Measurements from ENCODE around the gene USP10. TPM values are rescaled to one million over a fixed set of nuclear protein-coding genes. Genes with fewer than 3 reads are reported as not detected.

USP10 gene
- total RNA-seq, 2 donors from 2014 or later: 148 to 149 TPM

- no peak for DNase-seq
- no peak for TF ChIP-seq CTCF (conservative IDR thresholded peaks at IDR 0.05)
- Mint-ChIP-seq H3K27me3 (ENCODE audit: insufficient read depth) (peaks cover 70% of the 10 kb centered on the region), H3K27ac (no peak overlapping the region), H3K9me3 (peaks cover 3% of the 10 kb centered on the region), H3K36me3 (ENCODE audit: low read depth) (no peaks in the 10 kb centered on the region), H3K4me1 (peaks cover 6% of the 10 kb centered on the region), H3K4me3 (no peak overlapping the region)
- peaks cover 29% of the 10 kb centered on the region for H3K27me3 ChIP-seq (ENCODE audit: control insufficient read depth, insufficient read depth, low read length, poor library complexity, severe bottlenecking)
- WGBS, 2 experiments (ENCODE audit: insufficient coverage in 1 of 2, insufficient read length in 1 of 2): 76 to 91% methylated on average over 4 to 7 of the region's 7 CpGs
- no peaks in the 10 kb centered on the region for H3K9me3 ChIP-seq (ENCODE audit: control insufficient read depth, low read length)
- H3K4me1 ChIP-seq (ENCODE audit: control insufficient read depth, insufficient read depth, low read length): no peaks in the 10 kb centered on the region
- no peak overlapping the region for H3K27ac ChIP-seq (ENCODE audit: low read depth, low read length)
- no peak overlapping the region for H3K4me3 ChIP-seq (ENCODE audit: low read length)
- H3K9ac ChIP-seq (ENCODE audit: extremely low read depth, low read length, poor library complexity, severe bottlenecking): no peak overlapping the region
- no peaks in the 10 kb centered on the region for H3K36me3 ChIP-seq (ENCODE audit: control insufficient read depth, insufficient read depth, low read length)
These were observed 115.7 kb downstream of the USP10 start for GRCh38 chr16:84815462-84815861.

GRCh38 chr16:84816023-84816422 lies 116.2 kb downstream of the USP10 start:
- Histone ChIP-seq H3K36me3 (ENCODE audit: control insufficient read depth, insufficient read depth, low read length) (no peaks in the 10 kb centered on the region), H3K4me3 (ENCODE audit: low read length) (no peak overlapping the region), H3K27ac (ENCODE audit: low read depth, low read length) (no peak overlapping the region), H3K4me1 (ENCODE audit: control insufficient read depth, insufficient read depth, low read length) (no peaks in the 10 kb centered on the region), H3K9me3 (ENCODE audit: control insufficient read depth, low read length) (no peaks in the 10 kb centered on the region), H3K27me3 (ENCODE audit: control insufficient read depth, insufficient read depth, low read length, poor library complexity, severe bottlenecking) (peaks cover 35% of the 10 kb centered on the region), H3K9ac (ENCODE audit: extremely low read depth, low read length, poor library complexity, severe bottlenecking) (no peak overlapping the region)
- peaks cover 3% of the 10 kb centered on the region for H3K9me3 Mint-ChIP-seq
- no peaks in the 10 kb centered on the region for H3K36me3 Mint-ChIP-seq (ENCODE audit: low read depth)
- no peak for TF ChIP-seq CTCF (conservative IDR thresholded peaks at IDR 0.05)
- H3K4me3 Mint-ChIP-seq: no peak overlapping the region
- DNase-seq: no peak
- H3K4me1 Mint-ChIP-seq: peaks cover 6% of the 10 kb centered on the region
- WGBS, 2 experiments (ENCODE audit: insufficient coverage in 1 of 2, insufficient read length in 1 of 2): 86 to 90% methylated on average over 5 to 7 of the region's 7 CpGs
- no peak overlapping the region for H3K27ac Mint-ChIP-seq
- H3K27me3 Mint-ChIP-seq (ENCODE audit: insufficient read depth): peaks cover 73% of the 10 kb centered on the region

- no peak overlapping the region for H3K27ac ChIP-seq (ENCODE audit: low read depth, low read length)
- WGBS, 2 experiments (ENCODE audit: insufficient coverage in 1 of 2, insufficient read length in 1 of 2): 90 to 96% methylated on average over 9 to 10 of the region's 10 CpGs
- peaks cover 40% of the 10 kb centered on the region for H3K27me3 ChIP-seq (ENCODE audit: control insufficient read depth, insufficient read depth, low read length, poor library complexity, severe bottlenecking)
- no peaks in the 10 kb centered on the region for H3K9me3 ChIP-seq (ENCODE audit: control insufficient read depth, low read length)
- Mint-ChIP-seq H3K4me1 (peaks cover 6% of the 10 kb centered on the region), H3K27ac (no peak overlapping the region), H3K27me3 (ENCODE audit: insufficient read depth) (peaks cover 78% of the 10 kb centered on the region), H3K36me3 (ENCODE audit: low read depth) (no peaks in the 10 kb centered on the region), H3K4me3 (no peak overlapping the region), H3K9me3 (peaks cover 3% of the 10 kb centered on the region)
- no peaks in the 10 kb centered on the region for H3K4me1 ChIP-seq (ENCODE audit: control insufficient read depth, insufficient read depth, low read length)
- H3K4me3 ChIP-seq (ENCODE audit: low read length): no peak overlapping the region
- DNase-seq: no peak
- no peaks in the 10 kb centered on the region for H3K36me3 ChIP-seq (ENCODE audit: control insufficient read depth, insufficient read depth, low read length)
- no peak for TF ChIP-seq CTCF (conservative IDR thresholded peaks at IDR 0.05)
- no peak overlapping the region for H3K9ac ChIP-seq (ENCODE audit: extremely low read depth, low read length, poor library complexity, severe bottlenecking)
These were observed 116.7 kb downstream of the USP10 start for GRCh38 chr16:84816485-84816884.
